AG04450 (cell line): ENCODE measurements around the gene SH3PXD2A. TPM values are rescaled to one million over a fixed set of nuclear protein-coding genes. Genes with fewer than 3 reads are reported as not detected.

ENCODE experiments used
- CTCF ChIA-PET: fragments of 300-600, 350-600 bp; formaldehyde crosslinking; extraction: SDS; loops from one replicate; lab custom pipeline; 2022; ENCODE audit warnings: antibody characterized with exemption, inconsistent platforms; lab: Charles Lee
- POLR2A ChIA-PET: fragments of 350-600 bp; formaldehyde crosslinking; extraction: SDS; loops from one replicate; lab custom pipeline; 2021; ENCODE audit warnings: antibody characterized with exemption, inconsistent platforms; lab: Yijun Ruan, JAX
- DNase-seq: peaks from one replicate; pipeline ENCODE4 v3.0.0-alpha.2; 2011; ENCODE audit warnings: low read depth, low spot score
- H3K27ac ChIP-seq: one replicate; pipeline ENCODE4 v1.5.1; 2012; ENCODE audit warnings: low read depth, low read length, control low read depth
- H3K27me3 ChIP-seq: one replicate; pipeline ENCODE4 v1.6.0; 2012; ENCODE audit warnings: low read length; ENCODE audit not compliant: control insufficient read depth, insufficient read depth
- H3K4me3 ChIP-seq: 2 replicates; pipeline ENCODE4 v1.5.1; 2011; ENCODE audit warnings: mild to moderate bottlenecking, low read depth, low read length, control low read depth
- H3K9me3 ChIP-seq: 2 replicates; pipeline ENCODE4 v1.5.1; 2012; ENCODE audit warnings: low read length; ENCODE audit not compliant: control insufficient read depth, insufficient read depth
- CTCF ChIP-seq: IDR thresholded peaks from 2 replicates; pipeline ENCODE4 v1.5.1; 2011; ENCODE audit warnings: low read depth, low read length, control low read depth, inconsistent platforms
- polyA plus RNA-seq: library from polyadenylated mRNA; depleted of rRNA; stranded (reverse); fragments of >200 nt; gene quantifications from 2 replicates; pipeline ENCODE4 v1.2.3, GENCODE V29; 2011

SH3PXD2A gene
- polyA plus RNA-seq, 1 experiment: 22.9 TPM

- no peak for TF ChIP-seq CTCF
- no peak overlapping the region for H3K27ac ChIP-seq
- H3K4me3 ChIP-seq: peak overlapping the region; percentile 75
- no peak for DNase-seq
- POLR2A ChIA-PET: interaction anchor here (0.8 to 1.1 kb wide), 3 partner anchors 83 to 143 kb away, joined by 3 to 6 read pairs (median 3); no protein-coding TSS in a partner anchor
- no peaks in the 10 kb centered on the region for H3K27me3 ChIP-seq
- CTCF ChIA-PET: interaction anchor here (1.0 to 6.1 kb wide), 5 partner anchors 18 to 147 kb away, joined by 3 to 70 read pairs (median 4); no protein-coding TSS in a partner anchor
- H3K9me3 ChIP-seq: no peaks in the 10 kb centered on the region; the same call in 1 of the 2 replicates
These were observed 748 bp upstream of the SH3PXD2A start for GRCh38 chr10:103855852-103856796.

GRCh38 chr10:103854686-103855391 lies 537 bp downstream of the SH3PXD2A start:
- no peak for DNase-seq
- Histone ChIP-seq H3K27me3 (no peaks in the 10 kb centered on the region), H3K4me3 (peak overlapping the region; percentile 75), H3K27ac (peak overlapping the region; percentile 61), H3K9me3 (no peaks in the 10 kb centered on the region; the same call in 1 of the 2 replicates)
- ChIA-PET CTCF (interaction anchor here (0.7 to 6.1 kb wide), 9 partner anchors 40 to 267 kb away, joined by 3 to 70 read pairs (median 4); partner anchors contain the start of gene SFR1), POLR2A (interaction anchor here (0.9 to 1.1 kb wide), 2 partner anchors 82 to 96 kb away, joined by 3 read pairs; no protein-coding TSS in a partner anchor)
- peak; percentile 29 for TF ChIP-seq CTCF

DNA sequence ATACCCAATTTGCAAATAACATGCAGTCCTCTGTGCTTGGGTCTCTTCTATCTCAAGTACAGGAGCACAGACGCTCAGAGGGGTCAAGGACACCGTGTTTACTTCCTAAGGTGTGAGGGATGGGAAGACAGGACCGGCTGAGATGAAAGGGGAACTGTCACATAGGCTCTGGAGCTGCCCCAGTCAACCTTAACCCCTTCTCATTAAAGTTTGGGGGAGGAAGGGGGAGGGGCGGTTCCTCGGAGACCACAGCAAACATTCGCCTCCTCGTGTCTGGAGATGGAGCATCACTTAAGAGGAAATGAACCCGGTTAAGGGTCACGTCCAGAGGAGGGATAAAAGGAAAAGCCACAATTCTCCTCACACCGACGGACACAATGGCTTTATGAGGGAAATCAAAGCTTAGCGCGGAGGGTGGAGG lies 1.1 kb downstream of the SH3PXD2A start:
- H3K27ac ChIP-seq: peak overlapping the region; percentile 61
- peak; percentile 25; the same call in 1 of the 2 replicates for TF ChIP-seq CTCF
- ChIA-PET POLR2A (interaction anchor here (0.9 to 1.1 kb wide), 2 partner anchors 82 to 95 kb away, joined by 3 read pairs; no protein-coding TSS in a partner anchor), CTCF (interaction anchor here (0.7 to 6.1 kb wide), 8 partner anchors 40 to 267 kb away, joined by 3 to 70 read pairs (median 4); partner anchors contain the start of gene SFR1)
- DNase-seq: no peak
- H3K9me3 ChIP-seq: no peaks in the 10 kb centered on the region; the same call in 1 of the 2 replicates
- H3K27me3 ChIP-seq: no peaks in the 10 kb centered on the region
- H3K4me3 ChIP-seq: peak overlapping the region; percentile 75

DNA sequence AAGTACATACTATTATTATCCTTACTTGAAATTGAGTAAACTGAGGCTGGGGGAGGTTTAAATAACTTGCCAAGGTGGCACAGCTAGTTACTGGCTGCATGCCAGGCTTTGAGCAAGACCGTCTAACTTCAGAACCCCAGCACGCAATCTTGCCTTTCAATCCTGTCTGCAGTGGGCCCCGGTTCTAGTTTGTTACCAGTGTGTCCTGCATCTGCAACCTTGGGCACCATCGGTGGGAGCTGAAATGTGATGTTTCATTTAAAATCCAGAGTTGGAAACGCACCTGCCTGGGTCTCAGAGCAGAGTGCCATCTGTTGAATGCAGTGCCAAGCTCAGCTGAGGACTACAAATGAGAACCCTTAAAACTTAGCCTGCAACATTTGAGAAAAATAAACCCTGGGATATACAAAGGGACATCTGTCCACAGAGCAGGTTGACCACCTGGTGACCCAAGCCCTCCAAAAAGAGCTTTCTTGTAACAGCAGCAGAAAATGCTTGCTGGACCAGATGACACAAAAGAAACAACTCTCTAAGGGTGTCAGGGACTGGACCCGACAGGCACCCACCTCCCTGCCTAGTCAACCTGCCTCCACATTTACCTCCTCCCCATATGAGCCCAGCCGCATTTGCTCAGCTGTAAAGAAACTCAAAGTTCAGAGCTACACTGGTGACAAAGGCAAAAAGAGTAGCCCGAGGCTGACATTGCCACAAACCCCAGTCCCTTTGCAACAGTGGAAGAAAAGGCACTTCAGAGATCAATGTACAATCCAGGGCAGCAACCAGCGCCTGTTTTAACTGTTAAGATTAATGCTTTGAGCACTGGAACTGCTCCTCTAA lies 1.7 kb downstream of the SH3PXD2A start:
- Histone ChIP-seq H3K4me3 (peak overlapping the region; percentile 75), H3K27me3 (no peaks in the 10 kb centered on the region), H3K27ac (no peak overlapping the region), H3K9me3 (no peaks in the 10 kb centered on the region; the same call in 1 of the 2 replicates)
- POLR2A ChIA-PET: no interaction called here
- TF ChIP-seq CTCF: no peak
- DNase-seq: no peak
- CTCF ChIA-PET: interaction anchor here (1.0 to 6.1 kb wide), 4 partner anchors 13 to 140 kb away, joined by 3 to 70 read pairs (median 6); no protein-coding TSS in a partner anchor
